NCI-H524 treated with DMSO at 0.1 percent for 48 hours (cell line): Measurements from ENCODE around the gene MDFIC2.
"Not testable (repeated sequence)": the region's sequence is repeated elsewhere in the genome, so short reads cannot be mapped to it uniquely, and the experiment has no call there.

Experiments used
- DNase-seq: peaks from one replicate; lab custom pipeline; 2025; lab: John Stamatoyannopoulos, UW

Gene MDFIC2

GRCh38 chr3:70256566-70256965 is 55.9 kb downstream of the MDFIC2 start:
- no peak for DNase-seq

DNA sequence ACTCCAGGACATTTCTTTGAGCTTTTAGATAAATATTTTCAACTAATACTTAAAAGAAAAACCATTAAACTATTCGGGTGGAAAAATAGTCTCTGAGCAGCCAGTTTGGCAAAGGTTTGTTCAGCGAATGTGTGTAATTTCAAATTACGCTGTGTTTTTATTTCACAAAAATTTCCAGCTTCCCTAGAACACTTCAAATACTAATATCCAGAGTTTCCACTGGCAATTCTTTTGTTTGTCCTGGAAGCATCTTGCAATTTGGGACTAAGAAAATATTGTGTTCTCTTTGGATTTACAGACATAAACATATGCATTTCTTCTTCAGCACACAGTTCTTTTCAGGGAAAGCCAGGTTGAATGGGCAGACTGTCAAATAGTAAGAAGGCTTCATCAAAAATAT is 61.9 kb downstream of the MDFIC2 start:
- no peak for DNase-seq

GRCh38 chr3:70249509-70250160 is 62.8 kb downstream of the MDFIC2 start:
- no peak for DNase-seq

- no peak for DNase-seq
Measured at GRCh38 chr3:70248856-70249255, 63.6 kb downstream of the MDFIC2 start.

DNA sequence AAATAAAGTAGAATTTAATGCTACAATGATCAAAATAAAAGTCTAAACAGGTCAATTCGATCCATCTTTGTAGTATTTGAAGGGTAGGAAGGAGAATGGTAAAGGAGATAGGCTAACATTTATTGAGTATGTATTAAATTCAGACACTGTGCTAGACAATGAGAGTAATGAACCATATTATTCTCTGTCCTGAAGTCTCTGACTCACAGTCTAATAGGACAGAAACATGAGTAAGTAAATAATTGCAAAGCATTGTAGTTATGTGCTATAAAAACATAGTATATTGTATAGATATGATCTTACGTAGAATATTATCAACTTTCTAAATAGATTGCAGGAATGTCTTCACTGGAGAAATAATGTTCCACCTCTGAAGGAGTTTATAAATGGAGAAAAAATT is 64.5 kb downstream of the MDFIC2 start:
- no peak for DNase-seq

- DNase-seq: no peak
Measured at GRCh38 chr3:70245746-70246525, 66.5 kb downstream of the MDFIC2 start.

- DNase-seq: no peak
Measured at GRCh38 chr3:70244422-70244821, 68.0 kb downstream of the MDFIC2 start.

GRCh38 chr3:70242297-70242882 is 70.0 kb downstream of the MDFIC2 start:
- DNase-seq: no peak

DNA sequence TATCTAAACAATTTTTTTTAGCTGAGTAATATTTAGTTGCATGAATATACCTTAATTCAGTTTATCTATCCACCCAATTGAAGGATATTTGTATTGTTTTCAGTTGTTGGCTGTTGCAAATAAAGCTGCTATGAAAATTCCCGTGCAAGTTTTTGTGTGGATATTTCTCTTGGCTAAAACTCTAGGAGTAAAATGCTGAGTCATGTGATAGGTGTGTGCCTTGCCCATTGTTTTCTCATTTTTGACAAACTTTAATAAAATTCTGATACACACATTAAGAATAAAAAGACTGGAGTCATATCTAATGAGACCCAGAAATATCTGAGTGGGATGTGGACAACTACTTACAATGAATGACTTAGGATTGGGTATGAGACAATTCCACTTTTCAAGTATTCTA is 78.6 kb downstream of the MDFIC2 start:
- DNase-seq: no peak

GRCh38 chr3:70233112-70233511 is 79.3 kb downstream of the MDFIC2 start:
- no peak for DNase-seq

GRCh38 chr3:70231266-70231701 is 81.2 kb downstream of the MDFIC2 start:
- no peak for DNase-seq

GRCh38 chr3:70227437-70227836 is 85.0 kb downstream of the MDFIC2 start:
- DNase-seq: no peak

GRCh38 chr3:70225146-70225545 is 87.3 kb downstream of the MDFIC2 start:
- no peak for DNase-seq

GRCh38 chr3:70224337-70224736 is 88.1 kb downstream of the MDFIC2 start:
- no peak for DNase-seq

- peak; percentile 9 for DNase-seq
Measured at GRCh38 chr3:70218471-70218870, 94.0 kb downstream of the MDFIC2 start.

DNA sequence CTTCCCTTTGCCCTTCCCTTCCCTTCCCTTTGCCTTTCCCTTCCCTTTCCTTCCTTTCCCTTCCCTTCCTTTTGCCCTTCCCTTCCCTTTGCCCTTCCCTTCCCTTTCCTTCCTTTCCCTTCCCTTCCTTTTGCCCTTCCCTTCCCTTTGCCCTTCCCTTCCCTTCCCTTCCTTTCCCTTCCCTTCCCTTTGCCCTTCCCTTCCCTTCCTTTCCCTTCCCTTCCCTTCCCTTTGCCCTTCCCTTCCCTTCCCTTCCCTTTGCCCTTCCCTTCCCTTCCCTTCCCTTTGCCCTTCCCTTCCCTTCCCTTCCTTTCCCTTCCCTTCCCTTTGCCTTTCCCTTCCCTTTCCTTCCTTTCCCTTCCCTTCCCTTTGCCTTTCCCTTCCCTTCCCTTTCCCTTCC is 101.2 kb downstream of the MDFIC2 start:
- not testable (repeated sequence) for DNase-seq

DNA sequence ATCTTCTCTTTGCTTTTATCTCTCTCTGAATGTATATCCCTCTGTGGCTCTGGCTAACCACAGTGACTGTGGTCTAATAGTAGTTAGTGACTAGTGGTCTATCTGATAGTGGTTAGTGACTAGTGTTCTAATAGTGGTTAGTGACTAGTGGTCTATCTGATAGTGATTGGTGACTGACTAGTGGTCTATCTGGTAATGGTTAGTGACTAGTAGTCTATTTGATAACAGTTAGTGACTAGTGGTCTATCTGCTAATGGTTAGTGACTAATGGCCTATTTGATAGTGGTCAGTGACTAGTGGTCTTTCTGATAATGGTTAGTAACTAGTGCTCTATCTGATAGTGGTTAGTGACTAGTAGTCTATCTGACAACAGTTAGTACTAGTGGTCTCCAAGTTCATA is 110.5 kb downstream of the MDFIC2 start:
- DNase-seq: no peak

DNA sequence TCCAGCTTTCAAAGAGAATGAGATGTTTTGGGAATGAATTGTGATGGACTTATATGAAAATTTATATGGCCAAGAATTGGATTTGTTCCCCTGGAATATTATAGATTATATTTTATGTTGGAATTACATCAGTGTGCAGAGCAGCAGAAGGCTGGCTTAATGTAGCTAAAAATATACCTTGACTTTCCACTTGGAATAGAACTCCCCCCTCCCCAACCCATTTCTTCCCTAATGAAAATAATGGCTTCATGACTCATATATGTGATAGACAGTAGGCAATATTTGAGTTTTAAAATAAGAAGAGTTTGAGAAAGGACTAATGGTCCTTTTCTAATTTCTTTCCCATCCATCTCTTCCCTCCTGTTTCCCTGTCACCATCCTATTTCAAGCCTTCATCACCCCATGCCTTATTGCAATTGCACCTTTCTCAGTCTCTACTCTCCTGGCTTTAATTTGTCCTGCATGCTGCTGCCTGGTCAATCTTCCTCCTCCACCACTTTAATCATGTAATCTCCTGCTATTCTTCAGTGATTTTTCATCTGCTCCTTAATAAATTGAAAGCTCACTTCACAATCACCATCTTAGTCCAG is 122.5 kb downstream of the MDFIC2 start:
- DNase-seq: no peak

DNA sequence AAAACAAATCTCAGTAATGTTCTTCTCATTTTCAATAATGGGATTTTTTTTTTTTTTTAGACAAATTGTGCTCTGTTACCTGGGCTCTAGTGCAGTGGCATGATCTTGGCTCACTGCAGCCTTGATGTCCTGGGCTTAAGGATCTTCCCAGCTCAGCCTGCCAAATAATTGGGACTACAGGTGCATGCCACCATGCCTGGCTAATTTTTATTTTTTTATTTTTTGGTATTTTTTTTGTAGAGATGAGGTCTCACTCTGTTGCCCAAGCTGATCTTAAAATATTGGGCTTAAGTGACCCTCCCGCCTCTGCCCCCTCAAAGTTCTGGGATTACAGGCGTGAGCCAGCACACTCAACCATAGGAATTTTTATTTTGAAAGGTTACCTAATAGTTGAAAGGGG is 126.2 kb downstream of the MDFIC2 start:
- no peak for DNase-seq

DNA sequence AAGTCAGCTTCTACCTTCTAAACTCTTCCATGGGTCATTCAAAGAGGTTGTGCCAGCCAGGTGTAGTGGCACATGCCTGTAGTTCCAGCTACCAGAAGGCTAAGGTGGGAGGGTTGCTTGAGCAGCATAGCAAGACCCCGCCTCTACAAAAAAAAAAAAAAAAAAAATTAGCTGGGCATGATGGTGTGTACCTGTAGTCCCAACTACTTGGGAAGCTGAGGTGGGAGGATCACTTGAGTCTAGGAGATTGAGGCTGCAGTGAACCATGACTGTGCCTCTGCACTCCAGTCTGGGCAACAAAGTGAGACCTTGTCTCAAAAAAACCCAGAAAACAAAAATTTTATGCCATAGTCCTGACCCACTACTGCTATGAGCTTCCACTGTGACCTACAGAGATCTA is 126.8 kb downstream of the MDFIC2 start:
- DNase-seq: no peak

DNA sequence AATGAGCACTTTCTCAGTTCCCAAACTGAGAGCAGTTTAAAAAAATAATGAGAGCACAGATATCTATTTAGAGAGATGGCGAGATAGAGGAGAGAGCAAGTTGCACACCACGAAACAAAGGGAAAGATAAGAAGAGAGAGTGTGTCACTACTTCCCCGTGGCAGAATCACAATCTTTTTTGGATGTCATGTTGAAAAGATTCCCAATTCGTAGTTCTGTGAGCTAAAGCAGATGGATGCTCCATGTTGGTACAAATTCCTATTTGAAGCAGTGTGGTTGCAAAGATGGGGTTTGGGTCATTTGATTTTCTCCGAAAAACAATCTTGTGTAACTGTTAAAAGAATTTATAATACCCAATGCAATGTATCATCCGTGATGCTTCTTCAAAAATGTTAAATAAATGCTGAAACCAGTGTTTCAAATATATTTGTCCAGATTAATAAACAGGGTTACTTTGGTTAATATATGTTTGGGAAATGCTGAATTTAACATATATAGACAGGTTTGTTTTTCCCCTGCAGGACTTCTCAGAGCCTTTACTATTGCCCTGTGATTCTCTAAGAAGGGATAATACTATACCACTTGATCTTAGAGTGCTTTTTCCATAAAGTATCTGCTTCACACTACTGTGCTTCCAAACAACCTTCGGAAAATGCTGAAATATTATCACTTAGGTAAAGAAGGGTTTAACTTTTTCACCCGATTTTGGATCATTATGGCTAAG is 128.5 kb downstream of the MDFIC2 start:
- DNase-seq: no peak

GRCh38 chr3:70182166-70182565 is 130.3 kb downstream of the MDFIC2 start:
- DNase-seq: peak; percentile 69
